ENCODE results near the gene ANKS1A. TPM values are rescaled to one million over a fixed set of nuclear protein-coding genes. Genes with fewer than 3 reads are reported as not detected.

Gene ANKS1A
- polyA plus RNA-seq, 3 donors from 2014 or later, result 1.3 to 4.3 (median 1.6) TPM

DNA sequence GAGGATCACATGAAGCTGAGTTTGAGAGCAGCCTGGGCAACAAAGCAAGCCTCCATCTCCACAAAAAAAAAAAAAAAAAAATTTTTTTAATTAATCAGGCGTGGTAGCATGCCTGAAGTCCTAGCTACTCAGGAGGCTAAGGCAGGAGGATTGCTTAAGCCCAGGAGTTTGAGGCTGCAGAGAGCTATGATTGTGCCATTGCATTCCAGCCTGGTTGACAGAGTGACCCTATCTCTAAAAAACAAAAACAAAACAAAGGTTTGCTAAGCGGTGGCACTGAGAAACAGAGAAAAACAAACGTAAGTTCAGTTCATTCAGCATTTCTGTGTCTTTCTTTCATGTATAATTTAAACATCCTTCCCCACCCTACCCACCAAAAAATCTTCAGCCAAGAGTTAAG lies 78.4 kb downstream of the ANKS1A start:
- Mint-ChIP-seq H3K4me3 (no peak overlapping the region), H3K27me3 (ENCODE audit: low read depth in 3 of 3) (no peaks in the 10 kb centered on the region), H3K27ac (no peak overlapping the region), H3K9me3 (no peaks in the 10 kb centered on the region), H3K4me1 (no peaks in the 10 kb centered on the region), H3K36me3 (peaks cover 13 to 20% (median 14%) of the 10 kb centered on the region in 3 donors)
- DNase-seq, result no peak

DNA sequence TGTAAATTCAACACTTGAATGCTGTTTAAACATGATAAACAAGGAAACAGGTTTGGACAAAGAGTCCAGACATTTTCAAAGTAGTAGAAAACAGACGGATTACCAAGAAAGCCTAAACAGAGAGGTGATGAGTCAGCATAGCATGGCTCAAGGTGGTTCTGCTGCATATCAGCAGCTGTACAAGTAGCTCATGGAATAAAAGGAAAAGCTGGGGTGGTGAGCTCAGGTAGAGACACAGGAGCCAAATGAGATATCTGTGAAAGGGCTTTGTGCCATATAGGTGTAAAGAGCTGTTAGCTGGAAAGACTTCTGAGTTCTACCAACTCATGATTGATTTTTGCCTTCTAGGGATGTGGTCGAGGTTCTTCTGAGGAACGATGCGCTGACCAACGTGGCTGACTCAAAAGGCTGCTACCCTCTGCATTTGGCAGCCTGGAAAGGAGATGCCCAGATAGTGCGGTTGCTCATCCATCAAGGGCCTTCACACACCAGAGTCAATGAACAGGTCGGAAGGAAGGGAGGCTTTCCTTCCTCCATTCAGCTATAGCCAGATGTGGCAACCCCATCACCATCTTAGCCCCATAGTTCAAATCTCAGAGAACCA lies 80.7 kb downstream of the ANKS1A start:
- no peaks in the 10 kb centered on the region for H3K4me1 Mint-ChIP-seq
- H3K27me3 Mint-ChIP-seq (ENCODE audit: low read depth in 3 of 3), result no peaks in the 10 kb centered on the region
- H3K27ac Mint-ChIP-seq, result peak overlapping the region in 1 of 6 donors; percentile 45
- H3K36me3 Mint-ChIP-seq, result peaks cover 13 to 20% (median 17%) of the 10 kb centered on the region in 3 donors
- H3K4me3 Mint-ChIP-seq, result no peak overlapping the region
- no peaks in the 10 kb centered on the region for H3K9me3 Mint-ChIP-seq
- no peak for DNase-seq

DNA sequence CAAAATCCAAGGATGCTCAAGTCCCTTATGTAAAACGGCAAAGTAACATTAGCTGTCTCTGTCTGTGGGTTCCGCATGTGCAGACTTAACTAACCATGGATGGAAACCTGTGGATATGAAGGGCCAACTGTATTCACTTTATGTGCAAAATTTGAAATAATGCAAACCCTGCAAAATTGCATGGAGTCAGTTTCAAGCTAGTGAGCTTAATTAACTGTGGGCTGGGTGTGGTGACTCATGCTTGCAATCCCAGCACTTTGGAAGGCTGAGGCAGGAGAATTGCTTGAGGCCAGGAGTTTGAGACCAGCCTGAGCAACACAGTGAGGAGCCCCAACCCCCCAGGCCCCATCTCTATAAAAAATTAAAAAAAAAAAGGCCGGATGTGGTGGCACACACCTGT lies 81.4 kb downstream of the ANKS1A start:
- Mint-ChIP-seq H3K27me3 (ENCODE audit: low read depth in 3 of 3) (no peaks in the 10 kb centered on the region), H3K4me1 (no peaks in the 10 kb centered on the region), H3K9me3 (no peaks in the 10 kb centered on the region), H3K4me3 (no peak overlapping the region), H3K36me3 (peaks cover 13 to 20% (median 17%) of the 10 kb centered on the region in 3 donors), H3K27ac (no peak overlapping the region)
- DNase-seq, result no peak

DNA sequence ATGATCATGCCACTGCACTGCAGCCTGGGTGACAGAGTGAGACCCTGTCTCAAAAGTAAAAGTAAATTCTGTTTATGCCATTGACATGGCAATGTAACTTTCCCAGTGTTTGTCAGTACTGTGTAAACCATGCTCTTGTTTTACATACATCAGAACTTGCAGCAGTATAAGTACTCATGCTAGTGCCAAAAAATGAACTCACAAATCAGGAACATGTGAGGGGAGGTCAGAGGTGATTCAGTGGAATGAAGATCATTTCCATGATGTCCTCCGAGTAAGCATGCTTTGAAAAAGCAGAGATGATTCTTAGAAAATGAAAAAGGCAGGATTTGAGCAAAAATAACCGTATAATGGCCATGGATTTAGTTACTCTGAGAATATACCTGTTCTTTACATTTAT lies 81.9 kb downstream of the ANKS1A start:
- Mint-ChIP-seq H3K27me3 (ENCODE audit: low read depth in 3 of 3) (no peaks in the 10 kb centered on the region), H3K27ac (no peak overlapping the region), H3K36me3 (peaks cover 13 to 20% (median 17%) of the 10 kb centered on the region in 3 donors), H3K9me3 (no peaks in the 10 kb centered on the region), H3K4me1 (no peaks in the 10 kb centered on the region), H3K4me3 (no peak overlapping the region)
- DNase-seq, result no peak

DNA sequence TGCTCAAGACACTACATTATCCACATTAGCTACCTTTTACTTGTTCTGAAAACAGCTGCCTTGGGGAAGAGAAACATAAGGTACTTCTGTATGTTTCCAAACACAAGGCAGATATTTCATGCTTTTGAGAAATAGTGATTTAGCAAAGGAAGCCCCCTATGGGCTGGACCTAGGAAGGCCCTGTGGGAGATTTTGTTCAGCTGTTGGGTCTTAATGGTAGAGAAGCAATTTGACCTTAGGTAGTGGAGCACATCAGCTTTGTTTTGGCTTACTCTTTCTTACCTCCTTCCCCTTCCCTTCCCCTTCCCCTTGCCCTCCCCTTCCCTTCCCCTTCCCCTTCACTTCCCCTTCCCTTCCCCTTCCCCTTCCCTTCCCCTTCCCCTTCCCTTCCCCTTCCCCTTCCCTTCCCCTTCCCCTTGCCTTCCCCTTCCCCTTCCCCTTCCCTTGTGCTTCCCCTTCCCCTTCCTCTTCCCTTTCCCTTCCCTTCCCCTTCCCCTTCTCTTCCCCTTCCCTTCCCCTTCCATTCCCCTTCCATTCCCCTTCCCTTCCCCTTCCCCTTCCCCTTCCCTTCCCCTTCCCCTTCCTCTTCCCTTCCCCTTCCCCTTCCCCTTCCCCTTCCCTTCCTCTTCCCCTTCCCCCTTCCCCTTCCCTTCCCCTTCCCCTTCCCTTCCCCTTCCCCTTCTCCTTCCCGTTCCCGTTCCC lies 84.6 kb downstream of the ANKS1A start:
- peaks cover 0 to 2% (median 0%) of the 10 kb centered on the region in 3 donors for H3K27me3 Mint-ChIP-seq (ENCODE audit: low read depth in 3 of 3)
- DNase-seq, result no peak
- H3K4me1 Mint-ChIP-seq, result no peaks in the 10 kb centered on the region
- peaks cover 11 to 24% (median 20%) of the 10 kb centered on the region in 3 donors for H3K36me3 Mint-ChIP-seq
- H3K4me3 Mint-ChIP-seq, result no peak overlapping the region
- H3K27ac Mint-ChIP-seq, result no peak overlapping the region
- H3K9me3 Mint-ChIP-seq, result no peaks in the 10 kb centered on the region

DNA sequence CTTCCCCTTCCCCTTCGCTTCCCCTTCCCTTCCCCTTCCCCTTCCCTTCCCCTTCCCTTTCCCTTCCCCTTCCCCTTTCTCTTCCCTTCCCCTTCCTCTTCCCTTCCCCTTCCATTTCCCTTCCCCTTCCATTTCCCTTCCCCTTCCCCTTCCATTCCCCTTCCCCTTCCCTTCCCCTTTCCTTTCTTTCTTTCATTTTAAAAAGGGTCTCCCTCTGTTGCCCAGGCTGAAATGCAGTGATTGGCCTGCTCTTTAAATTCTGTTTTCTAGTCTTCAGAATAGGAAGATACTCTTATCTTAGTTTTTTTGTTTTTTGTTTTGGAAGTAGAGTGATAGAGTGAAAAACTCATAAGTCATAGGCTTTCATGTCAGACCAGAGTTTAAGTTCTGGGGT lies 85.2 kb downstream of the ANKS1A start:
- H3K9me3 Mint-ChIP-seq, result no peaks in the 10 kb centered on the region
- no peaks in the 10 kb centered on the region for H3K4me1 Mint-ChIP-seq
- no peak for DNase-seq
- peak overlapping the region in 1 of 5 donors; percentile 10 for H3K4me3 Mint-ChIP-seq
- peaks cover 0 to 2% (median 0%) of the 10 kb centered on the region in 3 donors for H3K27me3 Mint-ChIP-seq (ENCODE audit: low read depth in 3 of 3)
- peaks cover 11 to 24% (median 22%) of the 10 kb centered on the region in 3 donors for H3K36me3 Mint-ChIP-seq
- H3K27ac Mint-ChIP-seq, result no peak overlapping the region

DNA sequence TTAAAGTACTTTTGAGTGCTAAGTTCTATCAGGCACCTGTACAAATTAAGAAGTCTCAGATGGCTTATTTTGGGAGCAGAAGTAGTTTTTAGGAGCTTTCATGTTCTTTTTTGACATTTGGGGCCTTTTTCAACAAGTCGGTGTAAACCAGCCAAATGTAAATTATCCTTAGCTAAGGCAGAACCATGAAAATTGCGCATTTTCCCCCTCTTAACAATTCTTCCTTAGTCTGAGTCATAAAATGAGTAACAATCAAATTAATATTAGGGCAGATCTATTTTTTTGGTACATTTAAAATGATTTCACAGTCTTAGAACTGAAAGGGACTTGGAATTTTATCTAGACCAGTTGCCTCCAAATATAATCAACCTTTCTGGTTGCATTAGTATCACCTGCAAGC lies 87.2 kb downstream of the ANKS1A start:
- H3K27me3 Mint-ChIP-seq (ENCODE audit: low read depth in 3 of 3), result peaks cover 0 to 2% (median 0%) of the 10 kb centered on the region in 3 donors
- peaks cover 3 to 14% (median 11%) of the 10 kb centered on the region in 3 donors for H3K36me3 Mint-ChIP-seq
- no peak overlapping the region for H3K4me3 Mint-ChIP-seq
- H3K4me1 Mint-ChIP-seq, result no peaks in the 10 kb centered on the region
- no peak for DNase-seq
- no peak overlapping the region for H3K27ac Mint-ChIP-seq
- no peaks in the 10 kb centered on the region for H3K9me3 Mint-ChIP-seq

DNA sequence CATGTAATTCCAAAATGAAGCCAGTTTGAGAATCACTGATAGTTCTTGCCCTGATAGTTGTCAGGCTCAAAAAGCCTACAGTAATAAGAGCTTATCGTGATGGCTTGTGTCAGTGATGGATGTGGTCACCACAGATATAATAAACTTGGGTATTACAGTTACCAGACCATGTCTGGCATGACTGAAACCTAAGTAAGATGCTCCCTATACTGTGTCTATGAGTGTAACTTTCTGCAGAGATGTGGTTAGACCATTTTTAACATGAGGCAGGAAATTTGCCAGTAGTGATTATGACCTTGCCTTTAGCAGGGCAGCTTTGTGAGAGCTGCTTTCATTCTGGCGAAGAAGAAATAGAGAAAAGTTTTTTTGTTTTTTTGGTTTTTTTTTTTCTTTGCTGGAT lies 90.2 kb downstream of the ANKS1A start:
- no peak overlapping the region for H3K4me3 Mint-ChIP-seq
- H3K9me3 Mint-ChIP-seq, result no peaks in the 10 kb centered on the region
- DNase-seq, result no peak
- peaks cover 8 to 25% (median 12%) of the 10 kb centered on the region in 3 donors for H3K36me3 Mint-ChIP-seq
- no peak overlapping the region for H3K27ac Mint-ChIP-seq
- peaks cover 0 to 2% (median 0%) of the 10 kb centered on the region in 3 donors for H3K27me3 Mint-ChIP-seq (ENCODE audit: low read depth in 3 of 3)
- H3K4me1 Mint-ChIP-seq, result peaks cover 0 to 1% of the 10 kb centered on the region in 2 donors

DNA sequence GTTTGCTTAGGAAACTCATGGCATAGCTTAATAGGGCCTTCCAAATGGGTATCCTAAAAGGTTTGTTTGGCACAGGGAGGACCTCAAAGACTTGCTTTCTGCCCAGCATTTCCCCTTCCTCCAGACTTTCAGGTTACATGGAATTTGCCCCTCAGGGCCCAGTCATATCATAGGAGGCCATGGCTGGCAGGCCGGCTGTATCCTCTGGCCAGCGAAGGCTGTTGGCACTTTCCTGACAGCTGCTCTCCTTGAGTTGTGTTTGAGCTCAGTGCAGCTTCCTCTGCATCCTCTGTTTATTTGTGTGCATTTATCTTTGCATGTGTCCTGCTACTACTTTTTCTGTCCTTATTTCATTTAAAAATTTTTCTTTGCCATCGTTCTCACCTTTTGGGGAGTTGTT lies 90.9 kb downstream of the ANKS1A start:
- no peaks in the 10 kb centered on the region for H3K9me3 Mint-ChIP-seq
- no peak overlapping the region for H3K27ac Mint-ChIP-seq
- no peak for DNase-seq
- H3K4me3 Mint-ChIP-seq, result no peak overlapping the region
- H3K27me3 Mint-ChIP-seq (ENCODE audit: low read depth in 3 of 3), result peaks cover 0 to 2% (median 0%) of the 10 kb centered on the region in 3 donors
- peaks cover 8 to 33% (median 12%) of the 10 kb centered on the region in 3 donors for H3K36me3 Mint-ChIP-seq
- H3K4me1 Mint-ChIP-seq, result peaks cover 0 to 1% of the 10 kb centered on the region in 2 donors

DNA sequence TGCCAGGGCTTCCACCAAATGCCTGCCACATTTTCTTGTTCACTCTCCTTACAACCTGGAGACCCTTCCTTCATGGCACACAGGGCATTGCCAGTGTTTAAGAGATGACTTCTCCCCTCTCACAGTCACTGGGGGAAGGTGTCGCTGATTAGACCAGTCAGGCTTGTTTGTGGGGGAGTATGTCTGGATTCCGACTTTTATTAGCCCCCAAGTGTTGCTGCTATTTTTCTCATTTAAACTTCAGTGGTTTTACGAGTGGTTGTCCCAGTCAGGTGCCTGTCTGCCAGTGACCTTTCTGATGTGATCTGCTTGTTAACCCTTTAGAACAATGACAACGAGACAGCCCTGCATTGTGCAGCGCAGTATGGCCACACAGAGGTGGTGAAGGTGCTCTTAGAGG lies 92.3 kb downstream of the ANKS1A start:
- H3K9me3 Mint-ChIP-seq, result no peaks in the 10 kb centered on the region

DNA sequence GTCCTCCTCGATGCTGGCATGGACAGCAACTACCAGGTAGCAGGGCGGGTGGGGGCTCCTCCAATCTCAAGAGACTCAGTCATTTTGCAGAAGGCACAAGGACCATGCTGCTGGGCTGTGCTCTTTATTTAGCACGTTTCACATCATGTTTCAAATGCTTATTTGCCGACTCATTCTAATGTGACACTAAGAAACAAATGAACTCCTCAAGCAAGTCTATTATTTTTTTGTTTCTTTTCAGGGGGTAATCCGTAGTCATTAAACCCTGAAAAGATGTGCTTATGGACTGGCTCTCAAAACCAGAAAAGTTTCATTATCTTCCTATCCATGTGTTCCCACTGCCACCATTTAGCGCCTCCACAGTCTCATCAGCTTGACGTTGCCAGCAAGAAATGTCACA lies 92.9 kb downstream of the ANKS1A start:
- H3K4me3 Mint-ChIP-seq, result no peak overlapping the region
- H3K4me1 Mint-ChIP-seq, result peaks cover 0 to 1% of the 10 kb centered on the region in 2 donors
- H3K36me3 Mint-ChIP-seq, result peaks cover 6 to 45% (median 12%) of the 10 kb centered on the region in 3 donors
- no peaks in the 10 kb centered on the region for H3K9me3 Mint-ChIP-seq
- DNase-seq, result no peak
- H3K27me3 Mint-ChIP-seq (ENCODE audit: low read depth in 3 of 3), result peaks cover 0 to 2% (median 0%) of the 10 kb centered on the region in 3 donors
- H3K27ac Mint-ChIP-seq, result peak overlapping the region in 1 of 6 donors; percentile 4

More for the DNA sequence above, 92.3 kb downstream of the ANKS1A start:
- Mint-ChIP-seq H3K27me3 (ENCODE audit: low read depth in 3 of 3) (peaks cover 0 to 2% (median 0%) of the 10 kb centered on the region in 3 donors), H3K27ac (peak overlapping the region in 1 of 6 donors; percentile 22), H3K4me3 (no peak overlapping the region), H3K4me1 (peaks cover 0 to 1% of the 10 kb centered on the region in 2 donors), H3K36me3 (peaks cover 10 to 41% (median 12%) of the 10 kb centered on the region in 3 donors)
- DNase-seq, result no peak

DNA sequence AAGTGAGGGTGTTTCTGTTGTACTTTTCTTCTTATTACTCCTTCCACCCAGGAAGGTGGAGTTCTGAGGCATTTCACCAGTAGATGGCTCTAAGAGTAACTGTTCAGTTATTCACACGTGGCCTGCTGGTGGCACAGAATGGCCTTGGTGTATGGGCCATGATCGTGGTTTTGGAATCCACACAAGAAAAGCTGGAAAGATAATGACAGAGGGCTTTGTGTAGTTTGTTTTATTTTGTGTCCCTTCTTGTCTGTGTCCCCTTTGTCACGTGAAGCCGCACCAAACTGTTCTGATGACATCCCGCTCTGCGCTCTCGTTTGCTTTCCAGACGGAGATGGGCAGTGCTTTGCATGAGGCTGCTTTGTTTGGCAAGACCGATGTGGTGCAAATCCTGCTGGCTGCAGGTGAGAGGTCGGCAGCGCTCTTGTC lies 93.4 kb downstream of the ANKS1A start:
- peaks cover 6 to 45% (median 12%) of the 10 kb centered on the region in 3 donors for H3K36me3 Mint-ChIP-seq
- peaks cover 0 to 2% (median 0%) of the 10 kb centered on the region in 3 donors for H3K27me3 Mint-ChIP-seq (ENCODE audit: low read depth in 3 of 3)
- no peak for DNase-seq
- no peaks in the 10 kb centered on the region for H3K9me3 Mint-ChIP-seq
- no peak overlapping the region for H3K4me3 Mint-ChIP-seq
- H3K27ac Mint-ChIP-seq, result no peak overlapping the region
- H3K4me1 Mint-ChIP-seq, result peaks cover 0 to 1% of the 10 kb centered on the region in 2 donors

DNA sequence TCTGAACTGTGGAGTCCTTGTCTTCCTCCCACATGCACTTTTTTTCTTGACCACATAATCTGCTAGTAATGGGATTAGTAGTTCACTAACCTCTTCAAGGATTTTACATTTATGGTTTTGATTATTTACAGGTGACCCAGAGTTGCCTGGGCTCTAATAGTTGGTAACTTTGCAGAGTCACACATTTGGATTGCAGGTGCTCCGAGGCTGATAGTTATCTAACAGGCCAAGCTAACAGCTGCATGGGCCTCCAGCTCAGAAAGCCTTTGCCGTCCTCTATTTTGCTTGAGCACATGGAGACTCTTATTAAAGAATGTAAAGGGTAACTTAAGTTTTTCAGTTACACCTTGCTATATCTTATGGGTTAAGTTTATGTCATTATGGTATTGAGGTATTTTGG lies 95.4 kb downstream of the ANKS1A start:
- H3K4me1 Mint-ChIP-seq, result peaks cover 0 to 1% of the 10 kb centered on the region in 2 donors
- H3K27ac Mint-ChIP-seq, result no peak overlapping the region
- no peak overlapping the region for H3K4me3 Mint-ChIP-seq
- no peaks in the 10 kb centered on the region for H3K27me3 Mint-ChIP-seq (ENCODE audit: low read depth in 3 of 3)
- H3K36me3 Mint-ChIP-seq, result peaks cover 7 to 50% (median 10%) of the 10 kb centered on the region in 3 donors
- H3K9me3 Mint-ChIP-seq, result no peaks in the 10 kb centered on the region
- DNase-seq, result no peak

DNA sequence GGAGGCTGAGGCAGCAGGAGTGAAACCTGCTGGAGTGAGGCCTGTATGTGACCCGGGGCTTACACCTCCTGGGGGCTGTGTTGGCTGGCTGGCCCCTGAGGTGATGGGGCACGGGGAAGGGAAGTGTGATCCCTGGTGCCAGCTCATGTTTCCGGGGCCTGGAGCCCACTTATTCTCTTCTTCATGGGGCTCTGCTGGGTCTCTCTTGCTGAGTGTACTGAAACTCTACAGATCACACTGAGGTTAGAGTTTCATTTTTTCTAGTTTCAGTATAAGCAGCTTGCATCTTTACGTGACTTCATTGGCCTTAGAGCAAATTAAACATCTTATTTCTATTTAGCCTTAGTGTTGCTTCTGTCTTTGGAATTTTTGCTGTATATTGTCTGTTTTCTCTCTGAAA lies 96.2 kb downstream of the ANKS1A start:
- peaks cover 10 to 51% (median 17%) of the 10 kb centered on the region in 3 donors for H3K36me3 Mint-ChIP-seq

More for the DNA sequence above, 96.2 kb downstream of the ANKS1A start:
- Mint-ChIP-seq H3K27me3 (ENCODE audit: low read depth in 3 of 3) (no peaks in the 10 kb centered on the region), H3K4me3 (no peak overlapping the region), H3K9me3 (no peaks in the 10 kb centered on the region), H3K27ac (no peak overlapping the region), H3K4me1 (peaks cover 0 to 1% of the 10 kb centered on the region in 2 donors)
- DNase-seq, result no peak

Data from immature natural killer cell (primary cell).